Breast epithelium (tissue), 3 donors: ENCODE measurements around the gene LAMB4.

Experiments used
- CTCF ChIP-seq, 3 donors: fragments of 450-650 bp; IDR thresholded peaks; one replicate each; pipeline ENCODE4 v1.5.1; 2016 to 2017; ENCODE audit warnings: antibody characterized with exemption in 3 of 3, mild to moderate bottlenecking in 3 of 3, moderate library complexity in 3 of 3
- POLR2AphosphoS5 ChIP-seq, 3 donors: sonication (generic); formaldehyde crosslinking; IDR thresholded peaks; one replicate each; pipeline ENCODE4 v1.6.1; 2017; ENCODE audit warnings: antibody characterized with exemption in 3 of 3

- TF ChIP-seq CTCF (IDR thresholded peaks at IDR 0.05) (no peak), POLR2AphosphoS5 (IDR thresholded peaks at IDR 0.05) (no peak)
These were observed 129.0 kb downstream of the LAMB4 start for GRCh38 chr7:108000875-108001763.
